ENCODE measurements around the gene CD55.

The CD55 gene

GRCh38 chr1:207330011-207330710, 8.7 kb downstream of the CD55 start:
- DNase-seq (ENCODE audit: low read depth in 2 of 2), result no peak

- no peak for DNase-seq (ENCODE audit: low read depth in 2 of 2)
These were observed 10.2 kb downstream of the CD55 start for GRCh38 chr1:207331354-207332313.

GRCh38 chr1:207333009-207333600, 11.6 kb downstream of the CD55 start:
- no peak for DNase-seq (ENCODE audit: low read depth in 2 of 2)

- no peak for DNase-seq (ENCODE audit: low read depth in 2 of 2)
These were observed 12.1 kb downstream of the CD55 start for GRCh38 chr1:207333620-207334019.

GRCh38 chr1:207334337-207334736, 12.9 kb downstream of the CD55 start:
- no peak for DNase-seq (ENCODE audit: low read depth in 2 of 2)

GRCh38 chr1:207335138-207335537, 13.7 kb downstream of the CD55 start:
- no peak for DNase-seq (ENCODE audit: low read depth in 2 of 2)

- DNase-seq (ENCODE audit: low read depth in 2 of 2), result no peak
These were observed 14.4 kb downstream of the CD55 start for GRCh38 chr1:207335695-207336363.

- DNase-seq (ENCODE audit: low read depth in 2 of 2), result no peak
These were observed 15.3 kb downstream of the CD55 start for GRCh38 chr1:207336559-207337467.

GRCh38 chr1:207342332-207342731, 20.9 kb downstream of the CD55 start:
- DNase-seq (ENCODE audit: low read depth in 2 of 2), result no peak

GRCh38 chr1:207343675-207344074, 22.2 kb downstream of the CD55 start:
- DNase-seq (ENCODE audit: low read depth in 2 of 2), result no peak

- no peak for DNase-seq (ENCODE audit: low read depth in 2 of 2)
These were observed 22.7 kb downstream of the CD55 start for GRCh38 chr1:207344221-207344620.

GRCh38 chr1:207345644-207346477, 24.4 kb downstream of the CD55 start:
- no peak for DNase-seq (ENCODE audit: low read depth in 2 of 2)

- DNase-seq (ENCODE audit: low read depth in 2 of 2), result no peak
These were observed 25.0 kb downstream of the CD55 start for GRCh38 chr1:207346513-207346912.

- no peak for DNase-seq (ENCODE audit: low read depth in 2 of 2)
These were observed 28.5 kb downstream of the CD55 start for GRCh38 chr1:207349979-207350378.

- no peak for DNase-seq (ENCODE audit: low read depth in 2 of 2)
These were observed 31.1 kb downstream of the CD55 start for GRCh38 chr1:207352554-207352953.

GRCh38 chr1:207355060-207355459, 33.6 kb downstream of the CD55 start:
- no peak for DNase-seq (ENCODE audit: low read depth in 2 of 2)

GRCh38 chr1:207355513-207356295, 34.2 kb downstream of the CD55 start:
- no peak for DNase-seq (ENCODE audit: low read depth in 2 of 2)

- no peak for DNase-seq (ENCODE audit: low read depth in 2 of 2)
These were observed 39.6 kb downstream of the CD55 start for GRCh38 chr1:207361029-207361428.

GRCh38 chr1:207361889-207362288, 40.4 kb downstream of the CD55 start:
- DNase-seq (ENCODE audit: low read depth in 2 of 2), result no peak

All from activated CD4-positive, alpha-beta T cell treated with anti-CD3 and anti-CD28 coated beads for 24 hours (primary cell).